Measurements from ENCODE around the gene USH1C.

USH1C gene

DNA sequence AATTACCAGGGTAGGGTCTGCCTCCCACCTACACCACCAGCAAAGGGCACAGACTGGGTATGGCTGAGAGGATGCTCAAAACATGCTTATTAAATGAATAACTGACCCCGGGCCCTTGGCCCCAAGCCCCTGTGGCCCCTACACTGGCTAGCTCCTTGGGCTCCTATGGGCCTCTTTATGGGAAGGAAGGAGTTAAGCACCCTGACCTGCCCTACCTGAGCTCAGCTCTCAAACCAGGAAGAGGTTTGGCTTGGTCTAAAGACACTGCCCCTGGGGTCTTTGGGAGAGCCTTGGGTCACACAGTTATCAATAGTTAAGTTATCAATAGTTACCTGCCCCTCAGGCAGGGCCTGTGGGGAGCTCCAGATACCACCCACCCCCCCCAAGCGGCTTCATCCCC lies 1.2 kb downstream of the USH1C start:
- Histone ChIP-seq H3K27me3 (ENCODE audit: low read depth, low read length) (no peaks in the 10 kb centered on the region), H3K9me3 (ENCODE audit: insufficient read depth, low read length) (no peaks in the 10 kb centered on the region)
- TF ChIP-seq, protein P1, sequence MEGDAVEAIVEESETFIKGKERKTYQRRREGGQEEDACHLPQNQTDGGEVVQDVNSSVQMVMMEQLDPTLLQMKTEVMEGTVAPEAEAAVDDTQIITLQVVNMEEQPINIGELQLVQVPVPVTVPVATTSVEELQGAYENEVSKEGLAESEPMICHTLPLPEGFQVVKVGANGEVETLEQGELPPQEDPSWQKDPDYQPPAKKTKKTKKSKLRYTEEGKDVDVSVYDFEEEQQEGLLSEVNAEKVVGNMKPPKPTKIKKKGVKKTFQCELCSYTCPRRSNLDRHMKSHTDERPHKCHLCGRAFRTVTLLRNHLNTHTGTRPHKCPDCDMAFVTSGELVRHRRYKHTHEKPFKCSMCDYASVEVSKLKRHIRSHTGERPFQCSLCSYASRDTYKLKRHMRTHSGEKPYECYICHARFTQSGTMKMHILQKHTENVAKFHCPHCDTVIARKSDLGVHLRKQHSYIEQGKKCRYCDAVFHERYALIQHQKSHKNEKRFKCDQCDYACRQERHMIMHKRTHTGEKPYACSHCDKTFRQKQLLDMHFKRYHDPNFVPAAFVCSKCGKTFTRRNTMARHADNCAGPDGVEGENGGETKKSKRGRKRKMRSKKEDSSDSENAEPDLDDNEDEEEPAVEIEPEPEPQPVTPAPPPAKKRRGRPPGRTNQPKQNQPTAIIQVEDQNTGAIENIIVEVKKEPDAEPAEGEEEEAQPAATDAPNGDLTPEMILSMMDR (IDR thresholded peaks at IDR 0.05; ENCODE audit: low read depth, low read length), result no peak
- no peak for TF ChIP-seq EZH2phosphoT487 (IDR thresholded peaks at IDR 0.05; ENCODE audit: low read depth)

DNA sequence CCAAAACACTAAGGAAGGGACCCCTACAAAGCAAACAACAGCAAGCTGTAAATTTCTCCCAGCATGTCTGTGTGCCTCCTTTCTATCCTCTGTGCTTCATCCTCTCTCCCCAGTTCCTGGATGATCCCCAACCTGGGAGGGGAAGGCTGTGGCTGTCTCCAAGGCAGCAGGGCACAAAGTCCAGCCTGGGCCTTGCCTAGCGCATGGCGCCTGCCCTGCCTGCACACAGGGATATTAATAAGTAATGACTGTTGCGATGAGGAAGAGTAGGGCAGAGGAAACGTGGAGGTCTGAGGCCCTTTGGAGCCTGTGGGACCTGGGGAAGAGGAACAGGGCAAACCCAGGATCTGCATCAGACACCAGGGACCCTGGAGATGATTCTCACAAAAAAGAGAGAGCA lies 2.0 kb downstream of the USH1C start:
- TF ChIP-seq, protein P1 (IDR thresholded peaks at IDR 0.05; ENCODE audit: low read depth, low read length), result no peak
- no peak for TF ChIP-seq EZH2phosphoT487 (IDR thresholded peaks at IDR 0.05; ENCODE audit: low read depth)
- Histone ChIP-seq H3K79me2 (ENCODE audit: low read length) (no peaks in the 10 kb centered on the region), H3K9me3 (ENCODE audit: insufficient read depth, low read length) (no peaks in the 10 kb centered on the region), H2AFZ (ENCODE audit: low read depth, low read length) (no peak overlapping the region), H3K4me1 (ENCODE audit: low read length) (no peaks in the 10 kb centered on the region), H3K4me3 (ENCODE audit: low read length) (no peak overlapping the region), H3K36me3 (replicated peaks; ENCODE audit: low read depth, low read length) (no peaks in the 10 kb centered on the region), H4K20me1 (ENCODE audit: insufficient read depth, low read length) (no peaks in the 10 kb centered on the region), H3K27me3 (ENCODE audit: low read depth, low read length) (0 out of 2 replicates have a peak, but pooled peaks cover 3% of the 10 kb centered on the region), H3K9ac (ENCODE audit: low read length) (no peak overlapping the region), H3K27ac (ENCODE audit: low read length) (no peak overlapping the region), H3K4me2 (ENCODE audit: low read length) (no peak overlapping the region)

More for the DNA sequence above, 1.2 kb downstream of the USH1C start:
- Histone ChIP-seq H3K36me3 (replicated peaks; ENCODE audit: low read depth, low read length) (no peaks in the 10 kb centered on the region), H3K27ac (ENCODE audit: low read length) (no peak overlapping the region), H3K4me1 (ENCODE audit: low read length) (no peaks in the 10 kb centered on the region), H3K4me2 (ENCODE audit: low read length) (no peak overlapping the region), H3K4me3 (ENCODE audit: low read length) (no peak overlapping the region), H3K9ac (ENCODE audit: low read length) (no peak overlapping the region), H4K20me1 (ENCODE audit: insufficient read depth, low read length) (no peaks in the 10 kb centered on the region), H3K79me2 (ENCODE audit: low read length) (no peaks in the 10 kb centered on the region), H2AFZ (ENCODE audit: low read depth, low read length) (no peak overlapping the region)

DNA sequence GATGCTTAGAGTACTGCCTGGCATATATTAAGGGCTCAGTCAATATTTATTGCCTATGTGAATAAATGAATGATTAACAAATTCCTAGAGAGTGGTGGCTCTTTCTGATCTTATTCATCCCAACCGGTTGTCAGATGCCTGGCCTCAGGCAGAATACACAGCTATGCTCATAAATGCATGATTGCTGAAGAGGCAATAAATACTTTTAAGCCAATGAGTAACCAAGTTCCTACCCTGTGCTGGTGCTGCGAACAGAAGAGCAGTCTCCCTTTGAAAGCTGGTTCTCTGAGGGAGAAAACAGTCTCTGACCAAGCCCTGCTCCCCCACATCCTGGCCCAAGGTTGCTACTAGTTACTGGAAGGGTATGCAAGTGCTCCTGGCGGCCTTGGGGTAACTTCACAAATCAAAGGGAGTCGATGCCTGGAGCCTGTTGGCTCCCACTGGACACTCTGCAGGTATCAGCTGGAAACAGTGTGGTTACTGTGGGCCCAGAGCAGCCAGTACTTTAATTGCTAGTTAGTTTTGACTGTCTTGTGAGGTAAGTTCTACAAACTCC lies 2.8 kb downstream of the USH1C start:
- no peak overlapping the region for H3K27ac ChIP-seq (ENCODE audit: low read length)
- TF ChIP-seq EZH2phosphoT487 (IDR thresholded peaks at IDR 0.05; ENCODE audit: low read depth), result no peak
- TF ChIP-seq, protein P1 (IDR thresholded peaks at IDR 0.05; ENCODE audit: low read depth, low read length), result no peak
- no peaks in the 10 kb centered on the region for H3K9me3 ChIP-seq (ENCODE audit: insufficient read depth, low read length)

DNA sequence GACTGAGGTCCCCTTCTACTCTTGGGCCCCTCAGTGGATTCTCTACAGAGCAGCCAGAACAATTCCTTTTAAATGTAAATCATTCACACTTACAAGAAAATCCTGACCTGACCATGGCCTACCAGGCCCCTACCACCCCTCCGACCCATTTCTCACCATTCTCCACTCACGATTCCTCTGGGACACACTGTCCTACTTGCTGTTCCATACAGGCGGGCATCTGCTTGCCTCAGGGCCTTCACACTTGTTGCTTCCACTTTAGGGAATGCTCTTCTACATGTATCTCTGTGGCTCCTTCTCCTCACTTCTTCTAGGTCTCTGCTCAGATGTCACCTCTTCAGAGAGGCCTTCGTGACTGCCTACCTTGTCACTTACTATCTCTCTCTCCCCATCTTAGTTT lies 3.4 kb downstream of the USH1C start:
- no peak for TF ChIP-seq EZH2phosphoT487 (IDR thresholded peaks at IDR 0.05; ENCODE audit: low read depth)
- TF ChIP-seq, protein P1 (IDR thresholded peaks at IDR 0.05; ENCODE audit: low read depth, low read length), result no peak
- Histone ChIP-seq H3K27me3 (ENCODE audit: low read depth, low read length) (peaks cover 5% of the 10 kb centered on the region; the same call in 1 of the 2 replicates), H2AFZ (ENCODE audit: low read depth, low read length) (no peak overlapping the region), H3K9ac (ENCODE audit: low read length) (no peak overlapping the region), H4K20me1 (ENCODE audit: insufficient read depth, low read length) (no peaks in the 10 kb centered on the region), H3K36me3 (replicated peaks; ENCODE audit: low read depth, low read length) (no peaks in the 10 kb centered on the region), H3K9me3 (ENCODE audit: insufficient read depth, low read length) (no peaks in the 10 kb centered on the region), H3K4me2 (ENCODE audit: low read length) (no peak overlapping the region), H3K4me3 (ENCODE audit: low read length) (no peak overlapping the region), H3K79me2 (ENCODE audit: low read length) (no peaks in the 10 kb centered on the region), H3K4me1 (ENCODE audit: low read length) (no peaks in the 10 kb centered on the region), H3K27ac (ENCODE audit: low read length) (no peak overlapping the region)

More for the DNA sequence above, 2.8 kb downstream of the USH1C start:
- Histone ChIP-seq H3K27me3 (ENCODE audit: low read depth, low read length) (peaks cover 5% of the 10 kb centered on the region; the same call in 1 of the 2 replicates), H3K9ac (ENCODE audit: low read length) (no peak overlapping the region), H3K36me3 (replicated peaks; ENCODE audit: low read depth, low read length) (no peaks in the 10 kb centered on the region), H3K4me1 (ENCODE audit: low read length) (no peaks in the 10 kb centered on the region), H4K20me1 (ENCODE audit: insufficient read depth, low read length) (no peaks in the 10 kb centered on the region), H2AFZ (ENCODE audit: low read depth, low read length) (no peak overlapping the region), H3K4me3 (ENCODE audit: low read length) (no peak overlapping the region), H3K79me2 (ENCODE audit: low read length) (no peaks in the 10 kb centered on the region), H3K4me2 (ENCODE audit: low read length) (no peak overlapping the region)

Data from OCI-LY3 (cell line).